HUES64 (cell line): ENCODE results near the gene EPB41L3.

ENCODE experiments used
- H3K27ac ChIP-seq: 2 replicates; pipeline ENCODE4 v1.7.0; 2013; ENCODE audit warnings: low read depth, low read length, inconsistent platforms
- H3K27me3 ChIP-seq: 2 replicates; pipeline ENCODE4 v1.6.1; 2013; ENCODE audit warnings: mild to moderate bottlenecking, low read length; ENCODE audit not compliant: insufficient read depth
- H3K36me3 ChIP-seq: 2 replicates; pipeline ENCODE4 v1.6.1; 2013; ENCODE audit warnings: mild to moderate bottlenecking, low read length; ENCODE audit not compliant: insufficient read depth
- H3K4me1 ChIP-seq: 2 replicates; pipeline ENCODE4 v1.6.1; 2013; ENCODE audit warnings: mild to moderate bottlenecking, low read length, moderate library complexity; ENCODE audit not compliant: insufficient read depth
- H3K4me3 ChIP-seq: 2 replicates; pipeline ENCODE4 v1.5.1; 2013; ENCODE audit warnings: mild to moderate bottlenecking, low read length, moderate library complexity
- H3K9ac ChIP-seq: 2 replicates; pipeline ENCODE4 v1.6.1; 2013; ENCODE audit warnings: mild to moderate bottlenecking, low read depth, low read length
- H3K9me3 ChIP-seq: 2 replicates; pipeline ENCODE4 v1.6.1; 2013; ENCODE audit warnings: low read depth, low read length; ENCODE audit not compliant: insufficient read depth
- WGBS: fragments of 150-250, 120-280 bp; methylation state at CpG from one replicate; pipeline ENCODE4 v1.1.7; 2013; ENCODE audit warnings: missing lambda C conversion rate; 5-methylcytosine and 5-hydroxymethylcytosine counted together

EPB41L3 gene

GRCh38 chr18:5424903-5425664, 118.7 kb downstream of the EPB41L3 start:
- 75% methylated on average over 5 of the region's 6 CpGs for WGBS
- Histone ChIP-seq H3K36me3 (no peaks in the 10 kb centered on the region), H3K27ac (no peak overlapping the region), H3K9me3 (no peaks in the 10 kb centered on the region), H3K9ac (no peak overlapping the region), H3K4me3 (no peak overlapping the region), H3K27me3 (no peaks in the 10 kb centered on the region), H3K4me1 (no peaks in the 10 kb centered on the region)

GRCh38 chr18:5422626-5423025, 121.2 kb downstream of the EPB41L3 start:
- Histone ChIP-seq H3K36me3 (no peaks in the 10 kb centered on the region), H3K27ac (no peak overlapping the region), H3K4me1 (no peaks in the 10 kb centered on the region), H3K27me3 (no peaks in the 10 kb centered on the region), H3K9ac (no peak overlapping the region), H3K9me3 (no peaks in the 10 kb centered on the region), H3K4me3 (no peak overlapping the region)
- 96% methylated on average over 3 of the region's 3 CpGs for WGBS

- no peaks in the 10 kb centered on the region for H3K36me3 ChIP-seq
- WGBS: 94% methylated on average over 5 of the region's 5 CpGs
- H3K27ac ChIP-seq: no peak overlapping the region
- no peaks in the 10 kb centered on the region for H3K27me3 ChIP-seq
- no peaks in the 10 kb centered on the region for H3K4me1 ChIP-seq
- H3K4me3 ChIP-seq: no peak overlapping the region
- H3K9me3 ChIP-seq: no peaks in the 10 kb centered on the region
- no peak overlapping the region for H3K9ac ChIP-seq
These were observed 121.8 kb downstream of the EPB41L3 start for GRCh38 chr18:5421981-5422380.

- WGBS: 94% methylated on average over 3 of the region's 3 CpGs
- Histone ChIP-seq H3K27ac (no peak overlapping the region), H3K36me3 (no peaks in the 10 kb centered on the region)
These were observed 122.9 kb downstream of the EPB41L3 start for GRCh38 chr18:5420906-5421305.

GRCh38 chr18:5419601-5420000, 124.2 kb downstream of the EPB41L3 start:
- 92% methylated on average over 9 of the region's 9 CpGs for WGBS
- Histone ChIP-seq H3K36me3 (no peaks in the 10 kb centered on the region), H3K27ac (no peak overlapping the region), H3K27me3 (no peaks in the 10 kb centered on the region), H3K4me1 (peaks cover 5% of the 10 kb centered on the region), H3K9ac (no peak overlapping the region), H3K9me3 (no peaks in the 10 kb centered on the region), H3K4me3 (no peak overlapping the region)

More at GRCh38 chr18:5420906-5421305, 122.9 kb downstream of the EPB41L3 start:
- Histone ChIP-seq H3K4me3 (no peak overlapping the region), H3K9me3 (no peaks in the 10 kb centered on the region), H3K27me3 (no peaks in the 10 kb centered on the region), H3K4me1 (no peaks in the 10 kb centered on the region), H3K9ac (no peak overlapping the region)

- no peak overlapping the region for H3K9ac ChIP-seq
- no peak overlapping the region for H3K27ac ChIP-seq
- H3K36me3 ChIP-seq: no peaks in the 10 kb centered on the region
- no peaks in the 10 kb centered on the region for H3K9me3 ChIP-seq
- H3K27me3 ChIP-seq: no peaks in the 10 kb centered on the region
- WGBS: 100% methylated on average over 1 of the region's 2 CpGs
- no peak overlapping the region for H3K4me3 ChIP-seq
- peaks cover 9% of the 10 kb centered on the region for H3K4me1 ChIP-seq
These were observed 124.8 kb downstream of the EPB41L3 start for GRCh38 chr18:5419030-5419429.

- peaks cover 14% of the 10 kb centered on the region for H3K4me1 ChIP-seq
- H3K9me3 ChIP-seq: no peaks in the 10 kb centered on the region
- 88% methylated on average over 8 of the region's 8 CpGs for WGBS
- no peaks in the 10 kb centered on the region for H3K27me3 ChIP-seq
- H3K36me3 ChIP-seq: no peaks in the 10 kb centered on the region
- no peak overlapping the region for H3K9ac ChIP-seq
- no peak overlapping the region for H3K27ac ChIP-seq
- no peak overlapping the region for H3K4me3 ChIP-seq
These were observed 126.5 kb downstream of the EPB41L3 start for GRCh38 chr18:5417342-5417741.

GRCh38 chr18:5416112-5416511, 127.7 kb downstream of the EPB41L3 start:
- H3K27me3 ChIP-seq: no peaks in the 10 kb centered on the region
- H3K9me3 ChIP-seq: no peaks in the 10 kb centered on the region
- H3K27ac ChIP-seq: no peak overlapping the region
- H3K4me1 ChIP-seq: peaks cover 14% of the 10 kb centered on the region
- H3K36me3 ChIP-seq: no peaks in the 10 kb centered on the region
- H3K9ac ChIP-seq: no peak overlapping the region
- H3K4me3 ChIP-seq: no peak overlapping the region
- WGBS: 89% methylated on average over 3 of the region's 3 CpGs

GRCh38 chr18:5415665-5416064, 128.1 kb downstream of the EPB41L3 start:
- H3K27me3 ChIP-seq: no peaks in the 10 kb centered on the region
- H3K9me3 ChIP-seq: no peaks in the 10 kb centered on the region
- no peak overlapping the region for H3K4me3 ChIP-seq
- H3K4me1 ChIP-seq: peaks cover 14% of the 10 kb centered on the region
- no peak overlapping the region for H3K9ac ChIP-seq
- H3K27ac ChIP-seq: no peak overlapping the region
- no peaks in the 10 kb centered on the region for H3K36me3 ChIP-seq
- WGBS: 94% methylated on average over 12 of the region's 12 CpGs

- no peaks in the 10 kb centered on the region for H3K36me3 ChIP-seq
- H3K4me1 ChIP-seq: peaks cover 14% of the 10 kb centered on the region
- H3K9ac ChIP-seq: no peak overlapping the region
- no peaks in the 10 kb centered on the region for H3K27me3 ChIP-seq
- no peaks in the 10 kb centered on the region for H3K9me3 ChIP-seq
- WGBS: 92% methylated on average over 4 of the region's 4 CpGs
- H3K27ac ChIP-seq: no peak overlapping the region; the same call in 1 of the 2 replicates
- no peak overlapping the region for H3K4me3 ChIP-seq
These were observed 128.8 kb downstream of the EPB41L3 start for GRCh38 chr18:5415031-5415430.

- Histone ChIP-seq H3K9ac (no peak overlapping the region), H3K27me3 (no peaks in the 10 kb centered on the region), H3K4me3 (no peak overlapping the region), H3K4me1 (peaks cover 14% of the 10 kb centered on the region), H3K9me3 (no peaks in the 10 kb centered on the region), H3K27ac (no peak overlapping the region; the same call in 1 of the 2 replicates), H3K36me3 (no peaks in the 10 kb centered on the region)
- WGBS: 43% methylated on average over 5 of the region's 6 CpGs
These were observed 129.3 kb downstream of the EPB41L3 start for GRCh38 chr18:5414546-5414945.

- Histone ChIP-seq H3K4me3 (no peak overlapping the region), H3K4me1 (peaks cover 14% of the 10 kb centered on the region), H3K27ac (no peak overlapping the region), H3K9ac (no peak overlapping the region), H3K27me3 (no peaks in the 10 kb centered on the region), H3K36me3 (no peaks in the 10 kb centered on the region), H3K9me3 (no peaks in the 10 kb centered on the region)
- WGBS: 90% methylated on average over 2 of the region's 2 CpGs
These were observed 130.3 kb downstream of the EPB41L3 start for GRCh38 chr18:5413447-5413846.
